Measurements from ENCODE around the gene NXPE3. TPM values are rescaled to one million over a fixed set of nuclear protein-coding genes. Genes with fewer than 3 reads are reported as not detected.

Gene NXPE3
- total and polyA plus RNA-seq, 2 of the 8 experiments (the other 6 are each of a cell fraction or from before 2014, with no cell fraction given) = 10.9 to 22.7 TPM

DNA sequence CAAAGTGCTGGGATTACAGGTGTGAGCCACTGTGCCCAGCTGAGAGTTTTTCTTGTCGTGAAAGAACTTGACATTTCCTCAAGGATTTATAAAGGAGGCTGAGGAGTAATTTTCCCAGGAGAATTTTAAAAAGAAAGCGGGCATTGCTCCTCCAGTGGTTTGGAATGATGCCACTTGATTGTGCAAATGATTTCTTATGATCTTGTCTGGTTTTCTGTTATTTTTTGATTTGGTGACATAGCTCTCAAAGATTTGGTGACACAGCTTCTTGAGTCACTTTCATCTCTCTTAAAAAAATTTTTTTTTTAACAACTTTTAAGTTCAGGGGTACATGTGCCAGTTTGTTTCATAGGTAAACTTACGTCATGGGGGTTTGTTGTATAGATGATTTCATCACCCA is 45.7 kb downstream of the NXPE3 start:
- Histone ChIP-seq H3K4me3 (ENCODE audit: extremely low read depth in 1 of 4, insufficient read depth in 2 of 4, low read depth in 3 of 4, low read length in 4 of 4) (no peak overlapping the region), H3K14ac (ENCODE audit: insufficient read length) (no peak overlapping the region), H2AK5ac (ENCODE audit: low read depth, low read length) (no peak overlapping the region), H3K36me3 (ENCODE audit: control insufficient read depth in 2 of 4, insufficient read depth in 4 of 4, low read length in 3 of 4) (peaks cover 0 to 11% (median 2%) of the 10 kb centered on the region in 4 experiments; a peak in 3 of 8 replicates), H3K9me3 (ENCODE audit: insufficient read depth in 2 of 2, low read depth in 1 of 2, low read length in 1 of 2) (no peaks in the 10 kb centered on the region), H2BK5ac (ENCODE audit: low read depth, low read length) (no peak overlapping the region), H3K23ac (ENCODE audit: insufficient read length) (no peak overlapping the region), H3K23me2 (ENCODE audit: low read depth, low read length) (no peaks in the 10 kb centered on the region), H3K56ac (replicated peaks; ENCODE audit: insufficient read length, low read depth, low read length) (no peak overlapping the region), H3K4ac (replicated peaks; ENCODE audit: insufficient read length, low read depth, low read length) (no peak overlapping the region), H2BK120ac (replicated peaks; ENCODE audit: low read depth, low read length) (no peak overlapping the region), H4K8ac (ENCODE audit: extremely low read depth, insufficient read depth, low read length) (no peak overlapping the region), H3K4me2 (ENCODE audit: insufficient read depth in 1 of 2, low read depth in 2 of 2, low read length in 2 of 2) (no peak overlapping the region), H3K27me3 (replicated peaks in 1 of 4; ENCODE audit: control insufficient read depth in 3 of 4, extremely low read depth in 1 of 4, insufficient read depth in 3 of 4, low read length in 3 of 4) (no peaks in the 10 kb centered on the region), H3K9ac (replicated peaks in 1 of 4; ENCODE audit: extremely low read depth in 1 of 4, low read depth in 3 of 4, low read length in 3 of 4) (no peak overlapping the region), H3K18ac (ENCODE audit: extremely low read depth, low read length) (no peak overlapping the region), H2AFZ (ENCODE audit: low read length) (no peak overlapping the region), H4K20me1 (replicated peaks in 1 of 2; ENCODE audit: control insufficient read depth in 1 of 2, insufficient read depth in 2 of 2, low read length in 2 of 2) (no peaks in the 10 kb centered on the region), H3K79me2 (ENCODE audit: control insufficient read depth in 1 of 2, insufficient read depth in 2 of 2, low read length in 2 of 2) (no peaks in the 10 kb centered on the region), H2BK12ac (ENCODE audit: low read depth, low read length) (no peak overlapping the region), H3K79me1 (ENCODE audit: low read depth, low read length) (no peaks in the 10 kb centered on the region; the same call in 1 of the 2 replicates), H4K5ac (ENCODE audit: insufficient read length, low read depth, low read length) (no peak overlapping the region), H2BK20ac (ENCODE audit: low read length) (no peak overlapping the region), H3K4me1 (replicated peaks in 1 of 4; ENCODE audit: control insufficient read depth in 3 of 4, insufficient read depth in 4 of 4, low read length in 3 of 4) (peaks cover 0 to 8% (median 4%) of the 10 kb centered on the region in 4 experiments; a peak in 5 of 7 replicates), H2BK15ac (ENCODE audit: low read length) (no peak overlapping the region), H4K91ac (replicated peaks; ENCODE audit: insufficient read length, low read length) (no peak overlapping the region), H3K27ac (ENCODE audit: low read depth, low read length) (no peak overlapping the region)
- FAIRE-seq (no peak), DNase-seq (ENCODE audit: low read depth in 1 of 2, low spot score in 2 of 2) (no peak)
- 68% methylated on average over 3 of the region's 3 CpGs; no CpG with 5 or more reads in 1 of the 2 experiments for WGBS, 2 experiments (ENCODE audit: extremely low coverage in 1 of 2, insufficient coverage in 1 of 2, insufficient read length in 1 of 2, insufficient replicate concordance in 2 of 2, low coverage in 1 of 2, low lambda C conversion rate in 2 of 2, missing lambda C conversion rate in 1 of 2)
- POLR2A ChIA-PET (ENCODE audit: partially characterized antibody) = interaction anchor here (0.8 to 4.8 kb wide), 4 partner anchors 14 to 38 kb away, joined by 3 to 21 read pairs (median 3); partner anchors contain the start of gene NFKBIZ
- CTCF ChIA-PET (ENCODE audit: partially characterized antibody) = interaction anchor here (1.1 to 4.0 kb wide), 5 partner anchors 11 to 404 kb away, joined by 3 to 23 read pairs (median 4); partner anchors contain the start of gene NFKBIZ
- TF ChIP-seq SP2 (IDR thresholded peaks at IDR 0.05; ENCODE audit: low read length) = no peak
- TF ChIP-seq HDAC6 (IDR thresholded peaks at IDR 0.05; ENCODE audit: low read depth, low read length) = no peak
- no peak for TF ChIP-seq TBP (IDR thresholded peaks at IDR 0.05; ENCODE audit: low read depth, low read length)
- TF ChIP-seq CTBP2 (IDR thresholded peaks at IDR 0.05; ENCODE audit: borderline replicate concordance, insufficient read depth, insufficient read length, low read length) = no peak
- no peak for TF ChIP-seq POU5F1 (IDR thresholded peaks at IDR 0.05; ENCODE audit: low read depth, low read length)
- TF ChIP-seq, protein P1, sequence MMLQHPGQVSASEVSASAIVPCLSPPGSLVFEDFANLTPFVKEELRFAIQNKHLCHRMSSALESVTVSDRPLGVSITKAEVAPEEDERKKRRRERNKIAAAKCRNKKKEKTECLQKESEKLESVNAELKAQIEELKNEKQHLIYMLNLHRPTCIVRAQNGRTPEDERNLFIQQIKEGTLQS (IDR thresholded peaks at IDR 0.05; ENCODE audit: insufficient read depth, low read depth, low read length) = no peak
- no peak for TF ChIP-seq YY1 (IDR thresholded peaks at IDR 0.05; ENCODE audit: low read depth, low read length)
- no peak for TF ChIP-seq ZNF274 (IDR thresholded peaks at IDR 0.05; ENCODE audit: borderline replicate concordance, extremely low read depth, low read length)
- TF ChIP-seq NRF1 (IDR thresholded peaks at IDR 0.05; ENCODE audit: low read depth, low read length) = no peak
- no peak for TF ChIP-seq SAP30 (IDR thresholded peaks at IDR 0.05; ENCODE audit: insufficient read depth, insufficient replicate concordance, low read length)
- TF ChIP-seq KDM1A (IDR thresholded peaks at IDR 0.05; ENCODE audit: borderline replicate concordance, low read length) = no peak
- TF ChIP-seq CREB1 (IDR thresholded peaks at IDR 0.05) = no peak
